ENCODE data around the gene EXOC2. TPM values are rescaled to one million over a fixed set of nuclear protein-coding genes. Genes with fewer than 3 reads are reported as not detected.
A peak's percentile ranks its signal among the peaks of the same experiment; 100 is the strongest.

Gene EXOC2
- total RNA-seq, result 10 to 100 TPM; 12.7 to 23.7 (median 19.6) TPM
- polyA plus RNA-seq, result 10 to 100 TPM in 1 of 3 donors, 1 to 10 TPM in 2; 4.9 to 14.6 (median 5.1) TPM
- long read RNA-seq, donor 1, full-length matches to known transcripts, result 3 of 3 reads
- long read RNA-seq, donor 1, partial matches to known transcripts, result 0 of 3 reads
- long read RNA-seq, donor 1, other reads (novel, unspliced or antisense), result 0 of 3 reads
- long read RNA-seq, donor 2, result 0 reads
- long read RNA-seq, donor 3, full-length matches to known transcripts, result 1 of 1 reads
- long read RNA-seq, donor 3, partial matches to known transcripts, result 0 of 1 reads
- long read RNA-seq, donor 3, other reads (novel, unspliced or antisense), result 0 of 1 reads
- long read RNA-seq, donor 4, full-length matches to known transcripts, result 2 of 5 reads
- long read RNA-seq, donor 4, partial matches to known transcripts, result 1 of 5 reads
- long read RNA-seq, donor 4, other reads (novel, unspliced or antisense), result 2 of 5 reads
- long read RNA-seq, donor 5, full-length matches to known transcripts, result 36 of 57 reads
- long read RNA-seq, donor 5, partial matches to known transcripts, result 6 of 57 reads
- long read RNA-seq, donor 5, other reads (novel, unspliced or antisense), result 15 of 57 reads
- long read RNA-seq, donor 6, full-length matches to known transcripts, result 2 of 5 reads
- long read RNA-seq, donor 6, partial matches to known transcripts, result 0 of 5 reads
- long read RNA-seq, donor 6, other reads (novel, unspliced or antisense), result 3 of 5 reads
- long read RNA-seq, donor 7, full-length matches to known transcripts, result 1 of 1 reads
- long read RNA-seq, donor 7, partial matches to known transcripts, result 0 of 1 reads
- long read RNA-seq, donor 7, other reads (novel, unspliced or antisense), result 0 of 1 reads
- long read RNA-seq, donor 8, full-length matches to known transcripts, result 3 of 3 reads
- long read RNA-seq, donor 8, partial matches to known transcripts, result 0 of 3 reads
- long read RNA-seq, donor 8, other reads (novel, unspliced or antisense), result 0 of 3 reads
- long read RNA-seq, donor 9, full-length matches to known transcripts, result 3 of 3 reads
- long read RNA-seq, donor 9, partial matches to known transcripts, result 0 of 3 reads
- long read RNA-seq, donor 9, other reads (novel, unspliced or antisense), result 0 of 3 reads
- long read RNA-seq, donor 10, result 0 reads

- intact Hi-C loops (cut with DNase I), result no loop called here
Observed at GRCh38 chr6:692858-693722, at the start of gene EXOC2. TSS of gene EXOC2 (minus strand) at chr6:693139. CDS start at chr6:637818, 55,321 bp downstream.

GRCh38 chr6:741410-742339 is 48.7 kb upstream of the EXOC2 start:
- 79 to 89% (median 84%) methylated on average over 5 of the region's 5 CpGs for WGBS, 4 donors
- Histone ChIP-seq H3K4me1 (replicated peaks in 1 of 2) (no peaks in the 10 kb centered on the region), H3K4me3 (no peak overlapping the region), H3K9me3 (replicated peaks in 1 of 3) (no peaks in the 10 kb centered on the region), H3K27ac (no peak overlapping the region), H3K36me3 (replicated peaks in 1 of 2) (no peaks in the 10 kb centered on the region), H3K27me3 (no peaks in the 10 kb centered on the region)
- no peak for DNase-seq
- intact Hi-C loops (cut with DNase I), result no loop called here
- no peak for TF ChIP-seq POLR2A (IDR thresholded peaks at IDR 0.05)
- TF ChIP-seq, protein P1, sequence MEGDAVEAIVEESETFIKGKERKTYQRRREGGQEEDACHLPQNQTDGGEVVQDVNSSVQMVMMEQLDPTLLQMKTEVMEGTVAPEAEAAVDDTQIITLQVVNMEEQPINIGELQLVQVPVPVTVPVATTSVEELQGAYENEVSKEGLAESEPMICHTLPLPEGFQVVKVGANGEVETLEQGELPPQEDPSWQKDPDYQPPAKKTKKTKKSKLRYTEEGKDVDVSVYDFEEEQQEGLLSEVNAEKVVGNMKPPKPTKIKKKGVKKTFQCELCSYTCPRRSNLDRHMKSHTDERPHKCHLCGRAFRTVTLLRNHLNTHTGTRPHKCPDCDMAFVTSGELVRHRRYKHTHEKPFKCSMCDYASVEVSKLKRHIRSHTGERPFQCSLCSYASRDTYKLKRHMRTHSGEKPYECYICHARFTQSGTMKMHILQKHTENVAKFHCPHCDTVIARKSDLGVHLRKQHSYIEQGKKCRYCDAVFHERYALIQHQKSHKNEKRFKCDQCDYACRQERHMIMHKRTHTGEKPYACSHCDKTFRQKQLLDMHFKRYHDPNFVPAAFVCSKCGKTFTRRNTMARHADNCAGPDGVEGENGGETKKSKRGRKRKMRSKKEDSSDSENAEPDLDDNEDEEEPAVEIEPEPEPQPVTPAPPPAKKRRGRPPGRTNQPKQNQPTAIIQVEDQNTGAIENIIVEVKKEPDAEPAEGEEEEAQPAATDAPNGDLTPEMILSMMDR (IDR thresholded peaks at IDR 0.05), result no peak

More at GRCh38 chr6:692858-693722, at the start of gene EXOC2:
- H3K4me1 ChIP-seq (replicated peaks in 1 of 2), result peaks cover 0 to 9% of the 10 kb centered on the region in 2 donors
- DNase-seq, result peak; percentile 82 to 88 (median 85)
- H3K9me3 ChIP-seq (replicated peaks in 1 of 3), result no peaks in the 10 kb centered on the region
- H3K27ac ChIP-seq, result peak within 1 kb of the TSS in 4 of 5 donors; percentile 81 to 93 (median 84)
- TF ChIP-seq POLR2A (IDR thresholded peaks at IDR 0.05), result peak; percentile 67
- TF ChIP-seq, protein P1 (IDR thresholded peaks at IDR 0.05), result no peak
- no peaks in the 10 kb centered on the region for H3K36me3 ChIP-seq (replicated peaks in 1 of 2)
- WGBS, 4 donors, result 0 to 2% (median 1%) methylated on average over 13 to 63 of the region's 63 CpGs
- H3K4me3 ChIP-seq, result peak within 1 kb of the TSS; percentile 59 to 90 (median 74)
- H3K27me3 ChIP-seq, result no peaks in the 10 kb centered on the region

GRCh38 chr6:736657-737446 is 43.9 kb upstream of the EXOC2 start:
- no peak for DNase-seq
- no peaks in the 10 kb centered on the region for H3K36me3 ChIP-seq (replicated peaks in 1 of 2)
- no peak overlapping the region for H3K27ac ChIP-seq
- H3K27me3 ChIP-seq, result no peaks in the 10 kb centered on the region
- intact Hi-C loops (cut with DNase I), result no loop called here
- no peaks in the 10 kb centered on the region for H3K4me1 ChIP-seq (replicated peaks in 1 of 2)
- WGBS, 4 donors, result 83 to 87% (median 85%) methylated on average over 20 of the region's 20 CpGs
- H3K4me3 ChIP-seq, result no peak overlapping the region
- H3K9me3 ChIP-seq (replicated peaks in 1 of 3), result no peaks in the 10 kb centered on the region
- TF ChIP-seq, protein P1 (IDR thresholded peaks at IDR 0.05), result no peak
- TF ChIP-seq POLR2A (IDR thresholded peaks at IDR 0.05), result no peak

All from adrenal gland (tissue), 19 donors.